Measurements from ENCODE around the gene PHACTR2.
"Not testable (repeated sequence)": the region's sequence is repeated elsewhere in the genome, so short reads cannot be mapped to it uniquely, and the experiment has no call there.

PHACTR2 gene

GRCh38 chr6:143698759-143699429 is 21.1 kb downstream of the PHACTR2 start:
- no peak for DNase-seq (ENCODE audit: low read depth)

- peak; percentile 16 for DNase-seq (ENCODE audit: low read depth)
These were observed 21.7 kb downstream of the PHACTR2 start for GRCh38 chr6:143699430-143699825.

- peak; percentile 42 for DNase-seq (ENCODE audit: low read depth)
These were observed 23.1 kb downstream of the PHACTR2 start for GRCh38 chr6:143700684-143701348.

- peak; percentile 12 for DNase-seq (ENCODE audit: low read depth)
These were observed 23.8 kb downstream of the PHACTR2 start for GRCh38 chr6:143701349-143702234.

GRCh38 chr6:143705569-143705968 is 27.8 kb downstream of the PHACTR2 start:
- DNase-seq (ENCODE audit: low read depth) = no peak

- DNase-seq (ENCODE audit: low read depth) = no peak
These were observed 29.9 kb downstream of the PHACTR2 start for GRCh38 chr6:143707697-143708096.

- no peak for DNase-seq (ENCODE audit: low read depth)
These were observed 31.1 kb downstream of the PHACTR2 start for GRCh38 chr6:143708889-143709288.

- DNase-seq (ENCODE audit: low read depth) = no peak
These were observed 33.9 kb downstream of the PHACTR2 start for GRCh38 chr6:143711714-143712113.

- DNase-seq (ENCODE audit: low read depth) = no peak
These were observed 40.7 kb downstream of the PHACTR2 start for GRCh38 chr6:143718472-143718871.

- no peak for DNase-seq (ENCODE audit: low read depth)
These were observed 43.9 kb downstream of the PHACTR2 start for GRCh38 chr6:143721642-143722041.

GRCh38 chr6:143724876-143725275 is 47.1 kb downstream of the PHACTR2 start:
- DNase-seq (ENCODE audit: low read depth) = no peak

GRCh38 chr6:143726015-143726647 is 48.4 kb downstream of the PHACTR2 start:
- no peak for DNase-seq (ENCODE audit: low read depth)

GRCh38 chr6:143727035-143727434 is 49.3 kb downstream of the PHACTR2 start:
- DNase-seq (ENCODE audit: low read depth) = no peak

GRCh38 chr6:143731789-143732188 is 54.0 kb downstream of the PHACTR2 start:
- no peak for DNase-seq (ENCODE audit: low read depth)

- DNase-seq (ENCODE audit: low read depth) = no peak
These were observed 54.8 kb downstream of the PHACTR2 start for GRCh38 chr6:143732536-143732935.

GRCh38 chr6:143733510-143733909 is 55.7 kb downstream of the PHACTR2 start:
- no peak for DNase-seq (ENCODE audit: low read depth)

- no peak for DNase-seq (ENCODE audit: low read depth)
These were observed 56.9 kb downstream of the PHACTR2 start for GRCh38 chr6:143734641-143735063.

- DNase-seq (ENCODE audit: low read depth) = not testable (repeated sequence)
These were observed 60.4 kb downstream of the PHACTR2 start for GRCh38 chr6:143738072-143738690.

- no peak for DNase-seq (ENCODE audit: low read depth)
These were observed 61.6 kb downstream of the PHACTR2 start for GRCh38 chr6:143739341-143739851.

GRCh38 chr6:143740213-143740612 is 62.4 kb downstream of the PHACTR2 start:
- no peak for DNase-seq (ENCODE audit: low read depth)

- DNase-seq (ENCODE audit: low read depth) = peak; percentile 8
These were observed 63.7 kb downstream of the PHACTR2 start for GRCh38 chr6:143741480-143741879.
